Cardiac fibroblast (primary cell): ENCODE data around the gene BPIFB1.

Experiments used
- DNase-seq, 2 donors: peaks; one replicate each; pipeline versions ENCODE4 v3.0.0 to v3.0.0-alpha.2; 2010; ENCODE audit warnings: low read depth in 2 of 2
- H3K4me3 ChIP-seq, 2 donors: replicated peaks in 1 of 2; 1 replicate in 1 of 2; 2 replicates in 1 of 2; pipeline ENCODE4 v1.5.1; 2011; ENCODE audit warnings: low read depth in 2 of 2, low read length in 2 of 2, mild to moderate bottlenecking in 2 of 2, moderate library complexity in 1 of 2
- TF ChIP-seq, protein P1 (sequence below): IDR thresholded peaks from one replicate; pipeline ENCODE4 v1.5.1; 2011; ENCODE audit warnings: low read depth, mild to moderate bottlenecking, low read length, inconsistent platforms

BPIFB1 gene

DNA sequence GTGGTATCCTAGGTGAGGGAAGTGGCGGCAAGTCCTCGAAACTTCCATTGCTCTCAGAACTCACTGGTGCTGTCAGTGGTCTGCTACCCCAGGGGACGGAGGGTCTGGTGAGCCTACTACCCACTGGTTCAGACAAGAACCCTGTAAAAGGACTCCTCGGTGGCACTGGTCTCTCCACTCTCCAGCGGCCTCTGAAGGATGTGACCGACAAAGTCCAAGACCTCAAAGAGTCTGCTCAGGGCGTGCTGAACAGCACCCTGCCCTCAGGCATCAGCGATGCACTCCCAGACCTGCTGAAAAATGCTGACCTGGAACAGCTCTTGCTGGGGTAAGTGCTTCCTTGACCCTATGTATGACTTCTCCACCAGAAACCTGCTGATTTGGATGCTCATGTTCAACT lies 66.5 kb downstream of the BPIFB1 start:
- no peak overlapping the region for H3K4me3 ChIP-seq
- DNase-seq: no peak
- TF ChIP-seq, protein P1, sequence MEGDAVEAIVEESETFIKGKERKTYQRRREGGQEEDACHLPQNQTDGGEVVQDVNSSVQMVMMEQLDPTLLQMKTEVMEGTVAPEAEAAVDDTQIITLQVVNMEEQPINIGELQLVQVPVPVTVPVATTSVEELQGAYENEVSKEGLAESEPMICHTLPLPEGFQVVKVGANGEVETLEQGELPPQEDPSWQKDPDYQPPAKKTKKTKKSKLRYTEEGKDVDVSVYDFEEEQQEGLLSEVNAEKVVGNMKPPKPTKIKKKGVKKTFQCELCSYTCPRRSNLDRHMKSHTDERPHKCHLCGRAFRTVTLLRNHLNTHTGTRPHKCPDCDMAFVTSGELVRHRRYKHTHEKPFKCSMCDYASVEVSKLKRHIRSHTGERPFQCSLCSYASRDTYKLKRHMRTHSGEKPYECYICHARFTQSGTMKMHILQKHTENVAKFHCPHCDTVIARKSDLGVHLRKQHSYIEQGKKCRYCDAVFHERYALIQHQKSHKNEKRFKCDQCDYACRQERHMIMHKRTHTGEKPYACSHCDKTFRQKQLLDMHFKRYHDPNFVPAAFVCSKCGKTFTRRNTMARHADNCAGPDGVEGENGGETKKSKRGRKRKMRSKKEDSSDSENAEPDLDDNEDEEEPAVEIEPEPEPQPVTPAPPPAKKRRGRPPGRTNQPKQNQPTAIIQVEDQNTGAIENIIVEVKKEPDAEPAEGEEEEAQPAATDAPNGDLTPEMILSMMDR: no peak

DNA sequence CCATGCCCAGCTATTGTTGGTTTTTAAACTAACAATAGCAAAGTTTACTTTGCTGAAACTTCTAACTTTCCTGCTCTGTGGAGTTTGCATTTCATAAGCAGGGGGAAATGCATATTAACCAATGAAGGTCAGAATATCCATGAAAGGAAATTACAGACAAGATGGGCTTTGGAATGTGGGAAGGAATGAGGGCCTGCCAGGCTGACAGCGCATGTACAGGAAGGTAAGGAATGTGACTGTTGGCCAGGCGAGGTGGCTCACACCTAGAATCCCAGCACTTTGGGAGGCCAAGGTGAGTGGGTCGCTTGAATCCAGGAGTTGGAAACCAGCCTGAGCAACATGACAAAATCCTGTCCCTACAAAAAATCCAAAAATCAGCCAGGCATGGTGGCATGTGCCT lies 68.7 kb downstream of the BPIFB1 start:
- H3K4me3 ChIP-seq: no peak overlapping the region
- no peak for DNase-seq
- TF ChIP-seq, protein P1: no peak

DNA sequence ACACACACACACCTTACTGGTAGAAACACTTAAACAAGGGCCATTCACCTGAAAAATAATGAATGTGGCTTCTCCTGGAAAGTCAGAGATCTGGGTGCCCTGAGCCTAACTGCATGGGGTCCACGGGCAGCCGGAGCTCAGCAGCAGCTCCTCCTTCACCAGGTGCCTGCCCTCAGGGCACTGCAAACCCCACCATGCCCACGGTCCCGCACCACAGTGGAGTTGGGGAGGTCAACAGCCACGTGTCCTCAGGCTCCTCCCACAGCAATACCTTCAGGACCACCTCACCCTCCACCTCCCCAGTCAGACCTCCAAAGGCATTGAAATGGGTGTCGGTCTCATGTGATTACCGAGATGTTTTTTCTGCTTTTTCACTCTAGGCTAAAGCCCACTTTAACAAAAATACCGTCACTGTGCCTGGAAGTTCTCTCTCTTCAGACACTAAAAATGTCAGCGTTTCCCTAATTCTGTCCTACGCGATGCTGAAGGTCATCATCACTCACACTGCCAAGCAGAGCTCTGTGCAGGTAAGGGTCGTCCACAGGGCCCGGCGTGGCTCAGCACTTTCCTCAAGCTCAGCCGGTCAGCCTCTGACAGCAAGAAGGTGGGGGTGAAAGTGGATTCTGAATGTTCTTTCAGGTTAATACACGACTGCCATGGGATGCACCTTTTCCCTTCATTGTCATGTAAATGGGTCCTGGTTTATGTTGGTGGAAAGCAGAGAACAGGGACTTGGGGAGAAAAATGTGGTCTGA lies 69.4 kb downstream of the BPIFB1 start:
- TF ChIP-seq, protein P1: no peak
- no peak for DNase-seq
- no peak overlapping the region for H3K4me3 ChIP-seq

DNA sequence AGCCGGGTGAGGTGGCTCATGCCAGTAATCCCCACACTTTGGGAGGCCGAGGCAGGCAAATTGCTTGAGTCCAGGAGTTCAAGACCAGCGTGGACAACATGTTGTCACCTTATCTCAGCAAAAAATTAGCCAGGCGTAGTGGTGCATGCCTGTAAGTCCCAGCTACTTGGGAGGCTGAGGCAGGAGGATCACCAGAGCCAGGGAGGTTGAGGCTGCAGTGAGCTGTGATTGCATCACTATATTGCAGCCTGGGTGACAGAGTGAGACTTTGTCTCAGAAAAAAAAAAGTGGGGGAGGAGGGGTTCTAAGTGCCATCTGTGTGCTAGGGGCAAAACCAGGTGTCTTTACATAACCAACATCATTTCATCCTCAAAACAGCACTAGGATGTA lies 70.0 kb downstream of the BPIFB1 start:
- no peak for DNase-seq
- TF ChIP-seq, protein P1: no peak
- H3K4me3 ChIP-seq: no peak overlapping the region
